ENCODE data around the gene COLEC12. TPM values are rescaled to one million over a fixed set of nuclear protein-coding genes. Genes with fewer than 3 reads are reported as not detected.
A peak's percentile ranks its signal among the peaks of the same experiment; 100 is the strongest.

COLEC12 gene
- total RNA-seq, 4 donors from 2014 or later = 5.1 to 14.5 (median 6.9) TPM

- no peak overlapping the region for H3K4me3 ChIP-seq (ENCODE audit: low read depth, poor library complexity, severe bottlenecking)
- 17 to 26% methylated on average over 3 of the region's 3 CpGs for WGBS, 2 donors
- DNase-seq (ENCODE audit: low spot score in 2 of 2) = no peak
- TF ChIP-seq CTCF (IDR thresholded peaks at IDR 0.05) = no peak
- no peak for TF ChIP-seq POLR2A (IDR thresholded peaks at IDR 0.05)
- intact Hi-C loops (cut with DNase I; ENCODE audit: low total_unique reads) = no loop called here
Observed at GRCh38 chr18:376311-376710, 124.2 kb downstream of the COLEC12 start.

GRCh38 chr18:374721-375168, 125.8 kb downstream of the COLEC12 start:
- DNase-seq (ENCODE audit: low spot score in 2 of 2) = peak in 1 of 2 donors; percentile 74
- 47 to 51% methylated on average over 4 of the region's 4 CpGs for WGBS, 2 donors

GRCh38 chr18:373780-374179, 126.7 kb downstream of the COLEC12 start:
- H3K4me3 ChIP-seq (ENCODE audit: low read depth, poor library complexity, severe bottlenecking) = no peak overlapping the region
- 94 to 97% methylated on average over 5 of the region's 5 CpGs for WGBS, 2 donors
- intact Hi-C loops (cut with DNase I; ENCODE audit: low total_unique reads) = no loop called here
- no peak for DNase-seq (ENCODE audit: low spot score in 2 of 2)
- no peak for TF ChIP-seq CTCF (IDR thresholded peaks at IDR 0.05)
- TF ChIP-seq POLR2A (IDR thresholded peaks at IDR 0.05) = no peak

More at GRCh38 chr18:374721-375168, 125.8 kb downstream of the COLEC12 start:
- TF ChIP-seq CTCF (IDR thresholded peaks at IDR 0.05) = no peak
- TF ChIP-seq POLR2A (IDR thresholded peaks at IDR 0.05) = no peak
- intact Hi-C loops (cut with DNase I; ENCODE audit: low total_unique reads) = no loop called here
- no peak overlapping the region for H3K4me3 ChIP-seq (ENCODE audit: low read depth, poor library complexity, severe bottlenecking)

- no peak for TF ChIP-seq CTCF (IDR thresholded peaks at IDR 0.05)
- TF ChIP-seq POLR2A (IDR thresholded peaks at IDR 0.05) = no peak
- intact Hi-C loops (cut with DNase I; ENCODE audit: low total_unique reads) = no loop called here
- WGBS, 2 donors = 44 to 49% methylated on average over 7 of the region's 7 CpGs
- no peak overlapping the region for H3K4me3 ChIP-seq (ENCODE audit: low read depth, poor library complexity, severe bottlenecking)
- DNase-seq (ENCODE audit: low spot score in 2 of 2) = no peak
Observed at GRCh38 chr18:371609-371982, 128.9 kb downstream of the COLEC12 start.

GRCh38 chr18:370751-371608, 129.5 kb downstream of the COLEC12 start:
- no peak overlapping the region for H3K4me3 ChIP-seq (ENCODE audit: low read depth, poor library complexity, severe bottlenecking)
- TF ChIP-seq CTCF (IDR thresholded peaks at IDR 0.05) = no peak
- no peak for TF ChIP-seq POLR2A (IDR thresholded peaks at IDR 0.05)
- WGBS, 2 donors = 37 to 55% methylated on average over 5 of the region's 5 CpGs
- intact Hi-C loops (cut with DNase I; ENCODE audit: low total_unique reads) = no loop called here
- DNase-seq (ENCODE audit: low spot score in 2 of 2) = no peak

All from lower leg skin (tissue), 4 donors.